HG03469 (cell line): ENCODE results near the gene ACTR6.
"Not testable (repeated sequence)": the region's sequence is repeated elsewhere in the genome, so short reads cannot be mapped to it uniquely, and the experiment has no call there.

Experiments
- ATAC-seq: cut with Tn5 transposase; IDR thresholded peaks from one replicate; pipeline ENCODE4 v1.9.1; 2021; ENCODE audit warnings: mild to moderate bottlenecking, moderate library complexity, moderate number of reproducible peaks; ENCODE audit not compliant: unreplicated experiment

ACTR6 gene

DNA sequence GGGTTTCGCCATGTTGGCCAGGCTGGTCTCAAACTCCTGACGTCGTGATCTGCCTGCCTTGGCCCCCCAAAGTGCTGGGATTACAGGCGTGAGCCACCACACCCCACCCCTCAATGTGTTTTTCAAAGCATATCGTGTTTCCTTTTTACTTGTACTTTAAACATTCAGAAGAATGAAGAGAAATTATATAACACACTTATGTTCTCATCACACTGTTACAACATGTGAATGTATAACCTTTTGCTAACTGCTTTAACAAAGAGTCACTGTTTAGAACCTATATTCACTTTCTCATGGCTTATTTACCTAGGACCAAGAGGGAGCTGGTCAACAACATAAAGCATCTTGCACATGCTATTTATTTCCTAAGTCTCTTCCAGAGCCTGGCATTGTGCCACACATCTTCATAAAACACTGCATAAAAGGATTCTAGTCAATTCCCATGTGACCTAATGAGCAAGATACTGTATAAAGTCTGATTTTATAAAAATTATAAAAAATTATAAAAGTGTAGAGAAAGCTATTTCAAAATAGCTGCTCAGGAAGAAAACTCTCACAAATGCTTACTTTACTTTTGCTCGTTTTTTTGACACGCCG lies 16.0 kb upstream of the ACTR6 start:
- no peak for ATAC-seq

GRCh38 chr12:100185361-100185894 lies 15.2 kb upstream of the ACTR6 start:
- ATAC-seq, result peak; percentile 80

GRCh38 chr12:100186071-100186470 lies 14.5 kb upstream of the ACTR6 start:
- ATAC-seq, result no peak

DNA sequence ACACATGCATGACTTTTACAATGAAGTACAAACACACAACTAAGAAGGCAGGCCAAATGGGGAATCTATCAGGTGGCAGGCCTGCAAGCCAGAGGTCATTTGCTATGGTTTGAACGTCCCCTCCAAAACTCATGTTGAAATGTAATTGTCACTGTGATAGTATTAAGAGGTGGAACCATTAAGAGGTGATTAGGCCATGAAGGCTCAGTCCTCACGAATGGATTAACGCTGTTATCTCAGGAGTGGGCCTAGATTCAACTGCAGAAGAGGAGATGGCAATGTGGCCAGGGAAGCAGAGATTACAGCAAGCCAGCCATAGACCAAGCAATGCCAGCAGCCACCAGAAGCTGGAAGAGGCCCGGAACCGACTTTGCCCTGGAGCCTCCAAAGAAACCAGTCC lies 13.5 kb upstream of the ACTR6 start:
- ATAC-seq, result no peak

GRCh38 chr12:100187857-100188519 lies 12.6 kb upstream of the ACTR6 start:
- ATAC-seq, result no peak

DNA sequence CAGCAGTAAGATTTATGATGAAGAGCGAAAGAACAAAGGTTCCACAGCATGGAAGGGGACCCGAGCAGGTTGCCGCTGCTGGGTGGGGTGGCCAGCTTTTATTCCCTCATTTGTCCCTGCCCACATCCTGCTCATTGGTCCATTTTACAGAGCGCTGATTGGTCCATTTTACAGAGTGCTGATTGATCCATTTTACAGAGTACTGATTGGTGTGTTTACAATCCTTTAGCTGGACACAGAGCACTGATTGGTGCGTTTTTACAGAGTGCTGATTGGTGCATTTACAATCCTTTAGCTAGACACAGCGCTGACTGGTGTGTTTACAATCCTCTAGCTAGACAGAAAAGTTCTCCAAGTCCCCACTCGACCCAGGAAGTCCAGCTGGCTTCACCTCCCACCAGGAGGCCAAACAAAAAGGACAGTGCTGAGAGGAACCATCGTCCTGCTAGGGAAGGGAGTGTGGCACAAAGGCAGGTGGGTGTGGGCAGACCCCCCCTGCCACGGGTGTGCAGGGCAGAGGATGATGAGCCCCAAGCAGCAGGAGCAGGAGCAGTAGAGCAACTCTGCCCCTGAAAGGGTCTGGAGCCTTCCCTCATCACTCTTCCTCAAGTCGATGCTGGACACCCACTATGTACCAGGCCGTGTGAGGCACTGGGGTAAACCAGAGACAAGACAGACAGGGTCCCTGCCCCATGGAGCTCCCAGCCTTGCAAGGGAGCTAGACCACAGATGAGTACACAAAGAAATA lies 11.6 kb upstream of the ACTR6 start:
- ATAC-seq, result not testable (repeated sequence)

DNA sequence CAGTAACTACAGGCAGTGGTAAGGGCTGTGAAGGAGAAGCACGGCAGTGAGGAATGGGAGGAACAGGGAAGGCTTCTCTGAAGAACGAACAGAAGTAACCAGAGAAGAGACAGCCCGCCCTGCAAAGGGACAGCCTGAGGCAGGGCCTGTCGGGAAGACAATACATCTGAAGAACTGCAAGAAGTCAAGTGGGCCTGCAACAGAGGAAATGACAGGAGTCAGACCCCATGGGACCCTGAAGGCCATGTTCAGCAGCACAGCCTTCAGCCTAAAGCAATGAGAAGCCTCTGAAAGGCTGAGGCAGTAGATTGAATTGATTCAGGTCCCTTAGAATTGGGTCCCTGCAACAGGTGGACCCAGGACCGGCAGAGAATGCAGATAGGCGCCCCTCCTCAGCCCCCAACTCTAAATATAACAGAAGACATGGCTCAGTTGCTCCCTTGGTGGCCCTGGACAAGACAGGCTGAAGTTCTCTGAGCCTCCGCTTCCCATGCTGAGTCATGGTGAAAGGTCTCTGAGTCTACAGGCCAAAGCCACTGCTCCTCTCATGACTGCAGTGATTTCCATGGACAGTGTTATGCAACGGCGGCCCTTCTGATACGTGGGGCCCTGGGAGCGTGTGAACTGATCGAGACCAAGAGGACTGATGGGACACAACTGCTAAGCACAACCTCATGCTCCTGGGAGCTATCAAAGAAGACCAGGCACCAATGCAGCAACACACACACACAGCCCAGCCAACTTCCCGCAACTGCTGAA lies 10.8 kb upstream of the ACTR6 start:
- no peak for ATAC-seq

DNA sequence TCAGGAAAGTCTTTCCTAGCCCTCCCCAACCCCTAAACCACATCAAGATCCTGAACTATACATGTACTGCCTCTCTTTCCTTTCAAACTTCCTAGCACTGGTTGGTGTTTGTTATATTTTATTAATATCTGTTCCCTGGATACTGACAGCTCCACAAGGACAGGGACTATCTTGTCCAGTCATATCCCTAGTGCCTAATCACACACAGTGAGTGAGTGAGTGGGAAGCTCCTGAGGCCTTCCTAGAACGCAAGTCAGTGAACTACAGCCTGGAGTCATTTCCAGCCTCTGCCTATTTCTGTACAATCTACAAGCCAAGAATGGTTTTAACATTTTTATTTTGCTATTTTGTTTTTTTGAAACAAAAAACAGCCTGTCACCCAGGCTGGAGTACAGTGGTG lies 7.5 kb upstream of the ACTR6 start:
- ATAC-seq, result no peak

DNA sequence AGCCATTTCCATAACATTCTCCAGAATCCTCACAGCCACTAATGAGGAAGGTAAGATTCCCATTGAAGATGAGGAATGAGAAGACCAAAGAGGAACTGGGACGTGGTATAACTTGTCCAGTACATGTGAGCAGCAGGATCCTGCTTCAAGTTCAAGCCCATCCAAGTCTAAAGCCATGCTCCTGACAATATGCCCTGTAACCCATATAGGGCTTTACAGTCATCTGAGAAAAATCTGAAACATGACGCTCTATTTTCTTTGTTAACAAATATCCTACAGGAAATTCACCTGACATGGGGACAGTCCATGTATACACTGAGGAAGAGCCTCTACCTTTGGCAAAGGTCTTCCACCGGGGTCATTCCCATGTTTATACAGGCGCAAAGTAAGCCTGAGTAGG lies 3.1 kb upstream of the ACTR6 start:
- ATAC-seq, result no peak

GRCh38 chr12:100199023-100199346 lies 1.6 kb upstream of the ACTR6 start:
- ATAC-seq, result no peak

DNA sequence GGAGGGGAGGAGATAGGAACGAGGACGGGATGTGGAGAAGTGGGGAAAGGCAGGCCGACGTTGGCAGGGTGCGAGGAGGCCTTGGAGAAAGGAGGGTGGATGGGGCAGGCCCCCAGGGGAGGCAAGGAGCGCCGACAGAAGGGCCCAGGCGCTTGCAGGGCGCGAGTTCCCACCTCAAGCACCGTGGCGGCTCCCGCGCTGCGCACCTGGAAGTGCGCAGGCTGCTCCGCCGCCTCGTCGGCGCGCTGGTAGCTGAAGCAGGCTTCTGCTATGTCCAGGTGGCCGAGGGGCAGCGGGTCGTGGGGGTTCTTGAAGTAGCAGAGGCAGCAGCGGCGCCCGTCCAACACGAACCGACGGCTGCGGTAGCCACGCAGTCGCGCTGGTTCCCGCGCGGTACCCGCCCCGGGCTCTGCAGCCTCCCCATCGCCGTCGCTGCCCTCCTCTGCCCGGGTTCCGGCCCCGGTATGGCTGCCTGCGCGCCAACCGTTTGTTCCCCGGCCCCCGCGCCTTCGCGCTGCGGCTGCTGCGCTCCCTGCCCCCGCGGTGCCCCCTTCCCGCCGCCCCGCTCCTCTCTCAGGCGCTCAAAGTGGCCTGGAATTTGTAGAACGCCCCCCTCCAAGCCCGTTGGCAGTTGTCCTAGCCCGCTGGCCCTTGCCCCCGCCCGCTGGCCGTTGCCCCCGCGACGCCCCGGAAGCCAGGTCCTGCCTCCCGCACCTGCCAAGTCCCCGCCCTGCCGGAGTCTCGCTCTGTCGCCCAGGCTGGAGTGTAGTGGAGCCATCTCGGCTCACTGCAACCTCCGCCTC lies 1.1 kb upstream of the ACTR6 start:
- peak; percentile 38 for ATAC-seq

GRCh38 chr12:100201604-100202423 lies 1.2 kb downstream of the ACTR6 start:
- no peak for ATAC-seq

DNA sequence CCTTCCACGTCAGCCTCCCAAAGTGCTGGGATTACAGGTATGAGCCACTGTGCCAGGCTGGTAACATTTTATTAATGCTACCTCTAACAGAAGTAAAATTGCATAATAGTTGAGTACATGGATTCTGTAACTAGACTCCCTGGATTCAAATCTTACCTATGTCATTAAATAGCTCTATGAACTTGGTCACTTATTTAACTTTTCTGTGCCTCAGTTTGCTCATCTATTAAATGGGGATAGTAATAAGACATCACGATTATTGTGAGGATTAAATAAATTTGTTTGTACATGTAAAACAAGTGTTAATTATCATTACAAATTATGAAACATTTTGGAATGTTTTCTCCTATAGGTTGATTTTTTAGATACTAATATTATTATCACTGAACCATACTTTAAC lies 6.7 kb downstream of the ACTR6 start:
- ATAC-seq, result no peak

DNA sequence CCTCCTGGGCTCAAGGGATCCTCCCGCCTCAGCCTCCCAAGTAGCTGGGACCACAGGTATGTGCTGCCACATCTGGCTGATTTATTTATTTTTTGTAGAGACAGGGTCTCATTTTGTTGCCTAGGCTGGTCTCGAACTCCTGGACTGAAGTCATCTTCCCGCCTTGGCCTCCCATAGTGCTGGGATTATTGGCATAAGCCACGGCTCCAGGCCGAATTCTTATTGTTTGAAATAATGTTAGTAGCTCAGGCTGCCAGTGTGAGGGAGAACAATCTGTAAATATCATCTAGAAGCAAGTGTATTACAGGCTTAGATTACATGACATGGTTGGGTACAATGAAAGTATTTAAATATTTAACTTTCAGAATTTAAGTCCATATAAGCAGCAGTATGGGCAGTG lies 8.2 kb downstream of the ACTR6 start:
- no peak for ATAC-seq

DNA sequence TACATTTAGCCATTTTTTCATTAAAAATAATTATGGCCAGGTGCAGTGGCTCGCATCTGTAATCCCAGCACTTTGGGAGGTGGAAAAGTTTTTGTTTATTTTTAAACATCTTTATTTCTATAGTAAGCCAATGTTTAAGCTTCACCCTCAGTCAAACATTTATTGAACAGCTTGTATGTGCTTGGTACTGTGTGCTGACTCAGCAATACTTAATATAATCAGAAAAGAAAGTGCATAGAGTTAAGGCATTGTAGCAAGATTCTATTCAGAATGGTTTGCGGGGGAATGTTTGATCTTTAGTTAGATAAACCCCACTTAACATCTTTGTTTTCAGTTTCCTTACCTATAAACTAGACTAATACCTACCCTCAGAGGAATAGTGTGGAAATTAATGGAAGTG lies 11.1 kb downstream of the ACTR6 start:
- ATAC-seq, result no peak

DNA sequence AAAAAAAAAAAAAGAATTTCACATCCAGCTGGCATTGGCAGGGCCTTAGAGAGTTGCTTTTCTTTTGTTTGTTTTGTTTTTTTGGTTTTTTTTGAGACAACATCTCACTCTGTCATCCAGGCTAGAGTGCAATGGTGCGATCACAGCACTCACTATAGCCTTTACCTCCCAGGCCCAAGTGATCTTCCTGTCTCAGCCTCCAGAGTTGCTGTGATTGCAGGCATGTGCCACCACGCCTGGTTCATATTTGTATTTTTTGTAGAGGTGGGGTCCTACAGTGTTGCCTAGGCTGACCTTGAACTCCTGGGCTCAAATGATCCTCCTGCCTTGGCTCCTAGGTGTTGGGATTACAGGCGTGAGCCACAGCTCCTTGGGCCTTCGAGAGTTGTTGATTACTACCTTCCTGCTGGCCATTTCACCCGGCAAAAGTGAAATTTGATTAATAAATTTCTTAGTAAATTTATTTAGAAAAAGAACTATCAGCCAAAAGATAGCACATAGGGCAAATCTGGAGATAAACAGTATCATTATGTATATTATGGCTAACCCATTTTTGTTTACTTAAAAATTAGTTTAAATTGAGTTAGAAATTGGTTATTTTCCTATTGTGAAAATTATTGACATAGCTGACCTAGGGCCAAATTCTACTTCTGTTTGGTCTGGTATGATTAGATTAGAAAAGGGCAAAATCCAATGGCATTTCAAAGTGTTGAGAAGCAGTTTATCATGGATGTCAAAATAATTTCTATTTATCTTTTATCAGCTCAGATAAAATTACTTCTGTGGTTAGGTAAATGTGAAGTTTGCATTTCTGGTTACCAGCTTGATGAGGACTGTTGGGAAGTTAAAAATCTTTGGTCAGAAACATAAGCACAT lies 12.6 kb downstream of the ACTR6 start:
- ATAC-seq, result no peak

DNA sequence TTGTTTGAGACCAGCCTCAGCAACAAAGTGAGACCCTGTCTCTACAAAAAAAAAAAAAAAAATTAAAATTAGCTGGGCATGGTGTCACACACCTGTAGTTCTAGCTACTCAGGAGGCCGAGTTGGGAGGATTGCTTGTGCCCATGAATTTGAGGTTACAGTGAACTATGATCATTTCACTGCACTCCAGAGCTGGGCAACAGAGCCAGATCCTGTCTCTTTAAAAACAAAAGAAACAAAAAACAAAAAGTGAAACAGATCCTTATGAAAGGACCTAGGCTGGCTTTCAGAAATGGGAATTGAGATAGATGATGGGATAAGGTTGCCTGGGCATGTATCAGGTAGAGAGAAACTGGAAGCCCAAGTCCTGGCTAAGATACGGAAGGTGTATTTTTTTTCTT lies 13.9 kb downstream of the ACTR6 start:
- no peak for ATAC-seq

DNA sequence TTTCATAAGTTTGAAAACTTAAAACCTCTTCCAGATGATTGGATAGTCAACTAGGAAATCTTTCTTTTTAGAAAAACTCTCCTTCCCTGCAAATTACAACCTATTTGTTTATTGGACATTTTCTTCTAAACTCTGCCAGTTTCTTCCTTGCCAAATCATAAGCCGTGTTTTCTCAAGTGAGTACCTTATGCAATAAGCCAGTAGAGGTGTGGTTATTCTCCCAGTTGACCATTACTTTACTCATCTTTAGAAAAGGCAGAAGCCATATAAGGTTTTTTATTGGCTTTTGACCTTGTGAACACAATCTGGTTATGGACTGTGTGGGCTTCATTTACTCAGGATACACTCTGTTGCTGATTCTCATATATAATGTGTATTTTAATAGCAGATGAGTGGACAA lies 14.6 kb downstream of the ACTR6 start:
- no peak for ATAC-seq

DNA sequence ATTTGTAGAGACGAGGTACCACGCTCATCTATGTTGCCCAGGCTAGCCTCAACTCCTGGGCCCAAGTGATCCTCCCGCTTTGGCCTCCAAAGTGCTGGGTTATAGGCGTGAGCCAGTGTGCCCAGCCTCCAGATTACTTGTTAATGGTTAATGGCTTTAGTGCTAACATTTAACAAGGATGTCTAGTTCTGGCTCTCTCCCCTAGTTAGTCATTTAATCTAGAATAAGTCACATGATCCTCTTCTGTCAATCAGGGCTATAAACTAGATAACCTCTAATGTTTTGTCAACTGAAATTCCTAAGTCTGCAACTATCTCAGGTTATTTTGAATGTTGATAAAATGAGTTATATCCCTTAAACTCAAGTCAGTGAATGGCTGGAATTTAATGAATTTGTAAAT lies 15.7 kb downstream of the ACTR6 start:
- ATAC-seq, result no peak
